Heart left ventricle (tissue), 16 donors: Measurements from ENCODE around the gene MRFAP1. TPM values are rescaled to one million over a fixed set of nuclear protein-coding genes. Genes with fewer than 3 reads are reported as not detected.

Experiments used
- ATAC-seq, 4 donors: fragments of 200-7000 bp; cut with Tn5 transposase; one replicate each; pipeline ENCODE4 v1.9.1; 2020 to 2022; ENCODE audit warnings: moderate library complexity in 4 of 4, mild to moderate bottlenecking in 3 of 4, moderate number of reproducible peaks in 1 of 4
- DNase-seq, 5 donors: peaks; one replicate each; pipeline ENCODE4 v3.0.0-alpha.2; 2020
- H3K27ac ChIP-seq, 12 donors: fragments of 200-600 bp; sonication (generic) in 4 of 12; one replicate each; pipeline versions ENCODE4 v1.5.0 to v1.8.0; 2016 to 2022; ENCODE audit warnings: mild to moderate bottlenecking in 2 of 12
- H3K27me3 ChIP-seq, 9 donors: fragments of 200-600 bp; sonication (generic) in 2 of 9; one replicate each; pipeline versions ENCODE4 v1.5.1 to v1.8.0; 2016 to 2022; ENCODE audit warnings: mild to moderate bottlenecking in 3 of 9
- H3K36me3 ChIP-seq, 9 donors: fragments of 200-600 bp; sonication (generic) in 2 of 9; one replicate each; pipeline versions ENCODE4 v1.5.0 to v1.8.0; 2018 to 2022; ENCODE audit warnings: mild to moderate bottlenecking in 2 of 9
- H3K4me1 ChIP-seq, 12 donors: fragments of 200-600 bp; sonication (generic) in 4 of 12; one replicate each; pipeline versions ENCODE4 v1.5.0 to v1.8.0; 2016 to 2022; ENCODE audit warnings: mild to moderate bottlenecking in 3 of 12
- H3K4me3 ChIP-seq, 12 donors: fragments of 200-600 bp; sonication (generic) in 4 of 12; one replicate each; pipeline versions ENCODE4 v1.5.0 to v1.8.0; 2017 to 2022; ENCODE audit warnings: mild to moderate bottlenecking in 9 of 12, moderate library complexity in 4 of 12
- H3K9me3 ChIP-seq, 12 donors: fragments of 200-600 bp; sonication (generic) in 4 of 12; one replicate each; pipeline versions ENCODE4 v1.5.0 to v1.8.0; 2016 to 2022; ENCODE audit warnings: mild to moderate bottlenecking in 1 of 12
- CTCF ChIP-seq, 12 donors: fragments of 200-600 bp; sonication (generic) in 4 of 12; IDR thresholded peaks; one replicate each; pipeline versions ENCODE4 v1.5.0 to v1.8.0; 2018 to 2022; ENCODE audit warnings: antibody characterized with exemption in 12 of 12, mild to moderate bottlenecking in 5 of 12
- POLR2A ChIP-seq, 2 donors: fragments of 450-650 bp; IDR thresholded peaks; one replicate each; pipeline ENCODE4 v1.6.1; 2017; ENCODE audit warnings: antibody characterized with exemption in 2 of 2, mild to moderate bottlenecking in 2 of 2, moderate library complexity in 2 of 2
- WGBS, 4 donors: extraction: QIAGEN DNeasy Blood & Tissue Kit in 2 of 4; methylation state at CpG; one replicate each; pipeline versions ENCODE4 v1.1.5 to v1.1.7; 2013 to 2018; 5-methylcytosine and 5-hydroxymethylcytosine counted together
- intact Hi-C, 10 donors: fragments of 100-400 bp; cut with DNase I; formaldehyde crosslinking; loops; one replicate each; pipeline versions ENCODE4 v1.11.1 to v1.14.2; 2022
- polyA plus RNA-seq, 2 donors: library from polyadenylated mRNA; stranded (reverse); fragments of 200-250 nt; gene quantifications; one replicate each; pipeline ENCODE4 v1.2.3, GENCODE V29; 2013
- total RNA-seq, 9 donors: library from RNA; depleted of rRNA in 2 of 9; stranded (reverse); fragments of >200 nt in 2 of 9; fragmentation: NEBNext Ultra II Directional in 3 of 9; extraction: Animal tissue kit (Norgen Biotek cat#: 25700) in 3 of 9; gene quantifications; one replicate each; pipeline versions ENCODE4 v1.1.0 to v1.2.4, GENCODE V29; 2016 to 2023
- donor health status: ischemic (EF 13 %, LVEDD 7.1; RV severe dilation, severe dysfunction).
- donor health status: healthy with polysubstance abuse.
- donor health status: DM: no; HTN: yes; CAD: no.
- donor health status: DM: no; HTN: no; CAD: no.
- donor health status: ischemic (EF 25% LVEDD 6.9; RV normal size, moderate dysfunction).
- donor health status: ischemic (EF 25% LVEDD 5.7; RV mildly dilated, moderate dysfunction).
- donor health status: healthy.
- donor health status: DM: yes; HTN: yes; CAD: no.
- donor health status: ischemic (EF 35%, LVEDD 5.7; RV mildly dilated, moderate dysfunction).
- donor health status: nonischemic (EF 11% LVEDD 7.7; RV severe dilation, severe dysfunction).
- donor health status: DM: yes; HTN: yes; CAD: no.
- donor health status: PGD.
- donor health status: ischemic (EF 29% LVEDD 5.4; RV normal size, mild dysfunction).
- donor health status: nonischemic (EF 23%, LVEDD 6.1; RV moderate dilation, normal function).

The MRFAP1 gene
- total and polyA plus RNA-seq, 11 donors, result 162 to 514 (median 239) TPM

DNA sequence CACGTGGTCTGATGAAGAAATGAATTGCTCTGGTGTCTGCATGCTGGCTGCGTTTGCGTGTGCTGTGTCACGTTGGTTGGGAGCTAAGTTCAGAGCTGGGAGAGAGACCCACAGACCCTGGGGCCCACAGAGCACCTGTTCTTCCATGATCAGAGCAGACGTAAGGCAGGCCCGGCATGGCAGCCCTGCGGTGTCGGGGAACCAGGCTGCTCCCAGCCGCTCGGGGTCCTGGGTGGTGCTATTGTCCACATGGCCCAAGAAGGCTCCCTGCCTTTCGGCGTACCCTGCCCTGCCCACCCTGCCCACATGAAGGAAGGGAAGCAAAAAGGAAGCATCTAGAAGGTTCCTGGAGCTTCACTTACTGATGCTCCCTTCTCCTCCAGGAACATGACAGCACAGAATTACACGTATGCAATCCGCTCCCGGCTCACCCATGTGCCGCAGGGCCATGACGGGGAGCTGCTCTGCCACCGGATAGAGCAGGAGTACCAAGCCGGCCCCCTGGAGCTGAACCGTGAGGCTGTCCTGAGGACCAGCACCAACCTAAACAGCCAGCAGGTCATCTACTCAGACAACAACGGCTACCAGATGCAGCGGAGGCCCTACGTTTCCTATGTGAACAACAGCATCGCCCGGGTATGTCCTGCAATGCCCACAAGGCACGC lies 30.9 kb upstream of the MRFAP1 start:
- ATAC-seq (no peak), DNase-seq (peak in 1 of 5 donors; percentile 28)
- H3K4me3 ChIP-seq, result no peak overlapping the region
- peaks cover 0 to 89% (median 39%) of the 10 kb centered on the region in 9 donors for H3K36me3 ChIP-seq
- WGBS, 4 donors, result 94 to 97% (median 96%) methylated on average over 24 to 26 of the region's 26 CpGs
- H3K27me3 ChIP-seq, result no peaks in the 10 kb centered on the region
- intact Hi-C loops, result no loop called here
- H3K4me1 ChIP-seq, result peaks cover 0 to 4% (median 0%) of the 10 kb centered on the region in 12 donors
- H3K9me3 ChIP-seq, result peaks cover 0 to 9% (median 5%) of the 10 kb centered on the region in 12 donors
- no peak for TF ChIP-seq POLR2A (IDR thresholded peaks at IDR 0.05)
- no peak for TF ChIP-seq CTCF (IDR thresholded peaks at IDR 0.05)
- no peak overlapping the region for H3K27ac ChIP-seq

DNA sequence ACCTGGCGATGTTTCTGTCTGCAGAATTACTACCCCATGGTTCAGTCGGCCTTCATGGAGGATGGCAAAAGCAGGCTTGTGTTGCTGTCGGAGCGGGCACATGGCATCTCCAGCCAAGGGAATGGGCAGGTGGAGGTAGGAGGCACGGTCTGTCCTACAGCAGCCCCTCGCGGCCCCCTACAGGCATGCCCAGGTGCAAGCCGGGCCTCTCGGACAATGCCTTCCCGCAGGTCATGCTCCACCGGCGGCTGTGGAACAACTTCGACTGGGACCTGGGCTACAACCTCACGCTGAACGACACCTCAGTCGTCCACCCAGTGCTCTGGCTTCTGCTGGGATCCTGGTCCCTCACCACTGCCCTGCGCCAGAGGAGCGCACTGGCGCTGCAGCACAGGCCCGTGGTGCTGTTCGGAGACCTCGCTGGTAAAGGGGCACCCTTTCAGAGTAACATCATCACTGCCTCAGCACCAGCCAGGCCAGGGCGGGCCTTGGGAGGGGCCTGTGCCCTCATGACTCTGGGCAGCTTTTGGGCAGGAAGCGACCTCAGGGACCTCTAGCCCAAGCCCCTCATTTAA lies 29.5 kb upstream of the MRFAP1 start:
- no peak for DNase-seq
- Histone ChIP-seq H3K4me3 (no peak overlapping the region), H3K9me3 (no peaks in the 10 kb centered on the region), H3K27ac (no peak overlapping the region), H3K36me3 (peaks cover 0 to 90% (median 43%) of the 10 kb centered on the region in 9 donors), H3K27me3 (no peaks in the 10 kb centered on the region), H3K4me1 (peaks cover 0 to 4% (median 0%) of the 10 kb centered on the region in 12 donors)
- ATAC-seq, result no peak
- 96 to 98% (median 97%) methylated on average over 14 to 24 of the region's 24 CpGs for WGBS, 4 donors
- intact Hi-C loops, result no loop called here
- TF ChIP-seq CTCF (IDR thresholded peaks at IDR 0.05) (no peak), POLR2A (IDR thresholded peaks at IDR 0.05) (no peak)

DNA sequence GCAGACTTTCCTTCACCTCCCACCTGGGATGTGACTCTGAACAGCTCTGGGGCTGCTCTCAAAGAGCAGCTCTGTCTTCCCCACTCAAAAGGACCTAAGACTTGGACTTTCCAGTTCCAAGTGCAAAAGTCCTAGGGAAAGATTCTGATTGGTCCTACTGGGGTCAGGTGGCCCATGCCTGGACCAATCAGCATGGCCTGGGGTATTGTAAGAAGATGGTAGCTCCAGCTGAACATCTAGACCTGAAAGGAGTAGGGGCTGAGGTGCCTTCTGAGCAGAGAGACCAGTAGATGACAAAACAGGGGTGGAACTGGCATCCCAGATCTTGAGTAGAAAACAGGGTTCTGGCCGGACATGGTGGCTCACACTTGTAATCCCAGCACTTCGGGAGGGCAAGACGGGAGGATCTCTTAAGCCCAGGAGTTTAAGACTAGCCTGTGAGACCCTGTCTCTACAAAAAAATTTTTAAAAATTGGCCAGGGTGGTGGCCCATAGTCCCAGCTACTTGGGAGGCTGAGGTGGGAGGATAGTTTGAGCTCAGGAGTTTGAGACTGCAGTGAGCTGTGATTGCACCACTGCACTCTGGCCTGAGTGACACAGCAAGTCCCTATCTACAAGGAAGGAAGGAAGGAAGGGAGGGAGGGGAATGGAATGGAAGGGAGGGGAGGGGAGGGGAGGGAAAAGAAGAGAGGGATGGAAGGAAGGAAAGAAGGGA lies 27.4 kb upstream of the MRFAP1 start:
- Histone ChIP-seq H3K9me3 (no peaks in the 10 kb centered on the region), H3K4me1 (peaks cover 0 to 4% (median 0%) of the 10 kb centered on the region in 12 donors), H3K27me3 (no peaks in the 10 kb centered on the region), H3K4me3 (no peak overlapping the region), H3K36me3 (peaks cover 0 to 91% (median 52%) of the 10 kb centered on the region in 9 donors), H3K27ac (no peak overlapping the region)
- 96 to 97% (median 97%) methylated on average over 3 of the region's 3 CpGs for WGBS, 4 donors
- no peak for ATAC-seq
- TF ChIP-seq POLR2A (IDR thresholded peaks at IDR 0.05) (no peak), CTCF (IDR thresholded peaks at IDR 0.05) (no peak)
- no peak for DNase-seq
- intact Hi-C loops, result no loop called here
